H1 (cell line): ENCODE data around the gene RAD51B. TPM values are rescaled to one million over a fixed set of nuclear protein-coding genes. Genes with fewer than 3 reads are reported as not detected.

Experiments
- CREB1 ChIP-seq: IDR thresholded peaks from 2 replicates; pipeline ENCODE4 v1.6.1; 2012; ENCODE audit warnings: inconsistent platforms
- CTBP2 ChIP-seq: IDR thresholded peaks from 2 replicates; pipeline ENCODE4 v1.7.0; 2011; ENCODE audit warnings: borderline replicate concordance, mild to moderate bottlenecking, moderate library complexity, mixed read lengths, low read length; ENCODE audit not compliant: insufficient read depth, insufficient read length
- GABPA ChIP-seq: IDR thresholded peaks from 2 replicates; pipeline ENCODE4 v1.6.1; 2011; ENCODE audit warnings: mild to moderate bottlenecking, low read length, moderate library complexity, borderline replicate concordance; ENCODE audit not compliant: insufficient read depth
- polyA plus RNA-seq, 7 experiments: library from polyadenylated mRNA; depleted of rRNA in 3 of 7; stranded (reverse) in 5 of 7; unstranded in 2 of 7; fragments of >200 nt in 5 of 7; fragments of 200-250 nt in 2 of 7; gene quantifications; 1 replicate in 5 of 7; 2 replicates in 1 of 7; 4 replicates in 1 of 7; pipeline versions ENCODE4 v1.2.1 to v1.2.3, GENCODE V29; 2011 to 2013; ENCODE audit warnings: missing spikeins in 2 of 7, mixed read lengths in 2 of 7
- total RNA-seq: library from RNA; stranded (reverse); fragmentation: NEBNext Ultra II Directional; extraction: Animal tissue kit (Norgen Biotek cat#: 25700); gene quantifications from 2 replicates; pipeline ENCODE4 v1.2.1, GENCODE V29; 2021

Gene RAD51B
- total and polyA plus RNA-seq, 2 of the 8 experiments (the other 6 are each of a cell fraction or from before 2014, with no cell fraction given) = 3.9 to 14.9 TPM

DNA sequence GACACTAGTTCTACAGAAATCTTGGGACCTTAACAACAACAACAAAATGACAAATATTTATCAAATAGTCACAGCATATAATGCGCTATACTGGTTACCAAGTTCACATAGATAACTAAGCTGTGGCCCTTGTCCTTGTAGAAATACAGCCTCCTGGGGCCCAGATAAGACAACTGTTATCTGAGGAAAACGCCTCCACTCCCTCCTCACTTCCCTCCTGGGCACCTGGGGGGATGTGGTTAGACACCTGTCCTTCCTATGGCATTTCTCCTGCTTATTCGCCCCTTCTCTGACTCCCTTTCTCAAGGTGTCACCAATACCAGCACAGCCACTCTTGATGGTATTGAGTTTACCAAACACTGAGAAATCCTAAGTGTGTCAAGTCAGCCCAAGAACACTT lies 419.4 kb downstream of the RAD51B start (continued):
- TF ChIP-seq CTBP2 = no peak
- no peak for TF ChIP-seq CREB1
- TF ChIP-seq GABPA = no peak
